ENCODE results near the gene TBL1X. TPM values are rescaled to one million over a fixed set of nuclear protein-coding genes. Genes with fewer than 3 reads are reported as not detected.
A peak's percentile ranks its signal among the peaks of the same experiment; 100 is the strongest.

The TBL1X gene
- total RNA-seq, 2 experiments from 2014 or later: 20.0 to 23.0 TPM

DNA sequence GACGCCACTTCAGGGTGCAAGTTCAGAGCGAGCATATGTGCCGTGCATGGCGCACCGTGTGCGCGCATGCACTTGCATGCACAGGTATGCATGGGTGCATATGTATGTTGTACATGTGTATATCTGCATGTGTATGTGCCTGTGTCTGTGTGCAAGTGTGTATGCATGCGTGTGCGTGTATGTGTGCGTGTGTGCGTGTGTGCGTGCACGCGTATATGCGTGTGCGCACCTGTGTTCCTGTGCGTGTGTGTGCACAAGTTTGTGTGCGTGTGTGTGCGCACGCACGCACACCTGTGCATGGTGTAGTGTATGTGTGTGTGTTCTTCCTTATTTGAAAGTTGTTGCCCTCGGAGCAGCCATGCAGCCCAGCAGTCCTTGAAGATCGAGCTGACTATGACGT is 224.0 kb downstream of the TBL1X start:
- ChIA-PET CTCF (no interaction called here), POLR2A (no interaction called here)
- Mint-ChIP-seq H3K4me1 (ENCODE audit: low read depth) (peaks cover 12% of the 10 kb centered on the region), H3K9me3 (ENCODE audit: insufficient read depth) (no peaks in the 10 kb centered on the region), H3K27me3 (ENCODE audit: low read depth) (no peaks in the 10 kb centered on the region), H3K27ac (no peak overlapping the region), H3K4me3 (no peak overlapping the region), H3K36me3 (ENCODE audit: low read depth) (peaks cover 24% of the 10 kb centered on the region)
- DNase-seq (no peak), ATAC-seq (no peak)

DNA sequence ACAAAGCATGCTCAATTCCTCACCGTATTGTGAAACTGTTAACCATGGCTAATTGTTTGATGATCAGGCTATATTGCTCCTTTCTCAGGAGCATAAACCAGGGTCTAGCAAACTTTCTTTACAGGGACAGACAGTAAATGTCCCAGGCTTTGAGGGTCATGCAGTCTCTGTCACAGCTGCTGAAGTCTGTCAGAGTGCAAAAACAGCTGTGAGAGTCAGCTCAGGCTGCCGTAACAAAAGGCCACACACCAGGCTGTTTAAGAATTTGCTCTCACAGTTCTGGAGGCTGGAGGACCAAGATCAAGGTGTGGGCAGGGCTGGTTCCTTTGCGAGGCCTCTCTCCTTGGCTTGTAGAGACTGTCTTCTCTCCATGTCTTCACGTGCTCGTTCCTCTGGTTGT is 225.2 kb downstream of the TBL1X start:
- H3K27ac Mint-ChIP-seq: no peak overlapping the region
- peaks cover 12% of the 10 kb centered on the region for H3K4me1 Mint-ChIP-seq (ENCODE audit: low read depth)
- H3K36me3 Mint-ChIP-seq (ENCODE audit: low read depth): peaks cover 23% of the 10 kb centered on the region
- H3K27me3 Mint-ChIP-seq (ENCODE audit: low read depth): no peaks in the 10 kb centered on the region
- POLR2A ChIA-PET: no interaction called here
- H3K9me3 Mint-ChIP-seq (ENCODE audit: insufficient read depth): no peaks in the 10 kb centered on the region
- ATAC-seq: no peak
- DNase-seq: no peak
- CTCF ChIA-PET: no interaction called here
- H3K4me3 Mint-ChIP-seq: no peak overlapping the region

DNA sequence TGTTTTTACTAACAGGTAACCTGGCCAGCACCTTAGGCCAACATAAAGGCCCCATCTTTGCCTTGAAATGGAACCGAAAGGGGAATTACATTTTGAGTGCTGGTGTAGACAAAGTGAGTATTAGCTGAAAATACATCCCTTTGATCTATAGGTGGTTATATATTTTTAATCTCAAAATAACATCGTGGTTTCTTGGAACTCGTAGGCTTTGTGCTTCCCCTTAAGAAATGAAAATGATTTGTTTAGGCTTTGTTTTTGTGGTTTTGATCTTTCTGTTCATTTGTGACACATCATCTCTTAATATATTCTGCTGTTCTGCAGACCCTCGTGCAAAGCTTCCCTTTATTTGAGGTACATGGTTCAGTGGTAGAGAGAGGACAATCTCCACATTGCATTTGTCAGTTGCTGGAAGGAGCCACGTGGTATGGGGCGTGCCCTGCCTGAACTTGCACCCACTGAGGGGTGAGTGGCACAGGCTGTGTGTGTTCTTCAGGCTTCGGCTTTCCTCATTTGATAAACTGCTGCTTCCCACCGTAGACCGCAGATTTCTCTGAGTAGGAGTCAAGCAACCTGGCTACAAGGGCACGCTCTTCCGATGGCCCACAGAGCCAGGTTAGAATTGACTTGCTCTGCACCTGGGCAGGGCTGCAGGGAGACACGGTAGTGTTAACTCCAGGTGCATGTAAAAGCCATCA is 228.6 kb downstream of the TBL1X start:
- Mint-ChIP-seq H3K27ac (no peak overlapping the region), H3K4me1 (ENCODE audit: low read depth) (peaks cover 12% of the 10 kb centered on the region), H3K4me3 (no peak overlapping the region), H3K36me3 (ENCODE audit: low read depth) (peaks cover 18% of the 10 kb centered on the region), H3K27me3 (ENCODE audit: low read depth) (no peaks in the 10 kb centered on the region), H3K9me3 (ENCODE audit: insufficient read depth) (no peaks in the 10 kb centered on the region)
- POLR2A ChIA-PET: no interaction called here
- DNase-seq (no peak), ATAC-seq (no peak)
- CTCF ChIA-PET: no interaction called here

DNA sequence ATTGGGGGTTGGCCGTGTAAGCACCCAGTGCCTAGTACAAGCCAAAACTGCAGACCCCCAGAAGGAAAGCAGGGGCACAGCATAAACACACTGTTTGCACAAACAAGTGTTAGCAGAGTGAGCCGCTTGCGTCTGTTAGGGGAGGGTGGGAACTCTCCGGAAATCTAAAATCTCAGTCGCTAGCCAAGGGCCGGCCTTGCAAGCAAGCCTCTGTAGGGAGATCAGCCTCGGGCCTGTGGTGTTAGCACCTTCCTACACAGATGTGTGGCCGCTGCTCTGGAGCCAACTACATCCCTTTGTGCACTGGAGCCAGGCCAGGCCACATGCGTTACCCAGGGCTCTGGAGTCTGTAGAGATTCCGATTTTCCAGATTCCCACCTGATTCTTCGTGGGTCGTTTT is 233.7 kb downstream of the TBL1X start:
- H3K9me3 Mint-ChIP-seq (ENCODE audit: insufficient read depth): no peaks in the 10 kb centered on the region
- ChIA-PET CTCF (no interaction called here), POLR2A (no interaction called here)
- DNase-seq (no peak), ATAC-seq (no peak)
- H3K4me3 Mint-ChIP-seq: no peak overlapping the region
- peaks cover 3% of the 10 kb centered on the region for H3K4me1 Mint-ChIP-seq (ENCODE audit: low read depth)
- no peak overlapping the region for H3K27ac Mint-ChIP-seq
- H3K27me3 Mint-ChIP-seq (ENCODE audit: low read depth): no peaks in the 10 kb centered on the region
- H3K36me3 Mint-ChIP-seq (ENCODE audit: low read depth): peaks cover 21% of the 10 kb centered on the region

DNA sequence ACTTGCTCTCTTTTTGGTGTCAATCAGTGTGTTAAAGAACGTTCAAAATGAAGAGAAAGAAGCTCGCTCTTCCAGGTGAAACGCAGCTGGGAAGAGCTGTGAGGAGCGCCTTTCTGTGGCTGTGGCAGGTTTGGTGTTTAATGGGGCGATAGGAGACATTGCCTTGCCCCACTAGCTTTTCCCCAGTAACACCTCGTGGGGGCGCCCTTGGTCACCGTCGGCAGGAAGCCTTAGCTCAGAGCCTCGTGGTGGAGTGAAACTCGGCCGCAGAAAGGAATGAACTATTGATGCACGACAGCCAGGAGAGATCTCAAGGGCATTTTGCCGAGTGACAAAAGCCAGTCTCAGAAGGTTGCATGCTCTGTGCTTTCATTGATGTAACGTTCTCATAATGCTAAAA is 235.7 kb downstream of the TBL1X start:
- CTCF ChIA-PET: no interaction called here
- H3K4me3 Mint-ChIP-seq: no peak overlapping the region
- H3K4me1 Mint-ChIP-seq (ENCODE audit: low read depth): no peaks in the 10 kb centered on the region
- no peaks in the 10 kb centered on the region for H3K9me3 Mint-ChIP-seq (ENCODE audit: insufficient read depth)
- ATAC-seq (no peak), DNase-seq (no peak)
- H3K27ac Mint-ChIP-seq: no peak overlapping the region
- H3K36me3 Mint-ChIP-seq (ENCODE audit: low read depth): peaks cover 27% of the 10 kb centered on the region
- POLR2A ChIA-PET: no interaction called here
- H3K27me3 Mint-ChIP-seq (ENCODE audit: low read depth): no peaks in the 10 kb centered on the region

DNA sequence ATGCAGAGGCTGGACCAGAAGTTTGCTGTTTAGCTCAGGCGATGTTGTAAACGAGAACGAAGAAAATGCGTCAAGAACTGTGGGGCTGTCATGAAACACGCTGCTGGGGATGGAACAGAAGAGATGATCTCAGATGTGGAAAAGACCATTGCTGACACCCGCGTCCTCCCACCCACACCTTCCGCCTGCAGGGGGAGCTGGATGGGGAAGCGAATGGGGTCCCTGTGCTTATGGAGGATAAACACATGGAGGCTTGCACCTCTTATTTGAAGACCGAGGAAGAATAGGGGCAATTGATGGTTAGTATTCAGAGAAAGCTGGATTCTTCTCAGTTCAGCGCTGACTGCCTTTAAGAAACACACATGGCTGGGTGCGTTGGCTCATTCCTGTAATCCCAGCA is 236.9 kb downstream of the TBL1X start:
- Mint-ChIP-seq H3K27ac (no peak overlapping the region), H3K4me1 (ENCODE audit: low read depth) (no peaks in the 10 kb centered on the region), H3K36me3 (ENCODE audit: low read depth) (peaks cover 30% of the 10 kb centered on the region), H3K27me3 (ENCODE audit: low read depth) (no peaks in the 10 kb centered on the region), H3K9me3 (ENCODE audit: insufficient read depth) (no peaks in the 10 kb centered on the region), H3K4me3 (no peak overlapping the region)
- DNase-seq (no peak), ATAC-seq (no peak)
- POLR2A ChIA-PET: interaction anchor here (0.6 kb wide), 1 partner anchor 717 kb away, joined by 3 read pairs; no protein-coding TSS in a partner anchor
- CTCF ChIA-PET: no interaction called here

DNA sequence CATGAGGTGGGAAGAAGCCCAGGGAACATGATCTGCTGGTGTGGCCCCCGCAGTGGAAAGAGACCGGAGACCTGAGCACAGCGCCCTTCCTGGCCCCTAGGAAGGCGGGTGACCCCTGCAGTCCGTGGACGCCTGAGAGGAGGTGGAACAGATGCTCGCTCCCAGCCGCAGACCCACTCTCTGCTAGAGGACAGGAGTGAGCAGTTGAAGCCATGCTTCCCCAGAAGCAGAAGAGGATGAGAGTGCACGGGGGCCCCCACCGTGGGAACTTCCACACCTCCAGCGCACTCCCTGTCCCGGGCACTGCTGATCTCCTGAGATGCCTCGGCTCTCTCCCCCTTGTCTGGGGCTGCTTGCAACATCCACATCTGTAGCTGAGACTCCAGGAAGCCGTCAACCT is 238.5 kb downstream of the TBL1X start:
- ChIA-PET POLR2A (no interaction called here), CTCF (no interaction called here)
- ATAC-seq: no peak
- Mint-ChIP-seq H3K9me3 (ENCODE audit: insufficient read depth) (no peaks in the 10 kb centered on the region), H3K4me1 (ENCODE audit: low read depth) (no peaks in the 10 kb centered on the region), H3K4me3 (no peak overlapping the region), H3K36me3 (ENCODE audit: low read depth) (peaks cover 30% of the 10 kb centered on the region), H3K27me3 (ENCODE audit: low read depth) (no peaks in the 10 kb centered on the region), H3K27ac (no peak overlapping the region)
- no peak for DNase-seq

DNA sequence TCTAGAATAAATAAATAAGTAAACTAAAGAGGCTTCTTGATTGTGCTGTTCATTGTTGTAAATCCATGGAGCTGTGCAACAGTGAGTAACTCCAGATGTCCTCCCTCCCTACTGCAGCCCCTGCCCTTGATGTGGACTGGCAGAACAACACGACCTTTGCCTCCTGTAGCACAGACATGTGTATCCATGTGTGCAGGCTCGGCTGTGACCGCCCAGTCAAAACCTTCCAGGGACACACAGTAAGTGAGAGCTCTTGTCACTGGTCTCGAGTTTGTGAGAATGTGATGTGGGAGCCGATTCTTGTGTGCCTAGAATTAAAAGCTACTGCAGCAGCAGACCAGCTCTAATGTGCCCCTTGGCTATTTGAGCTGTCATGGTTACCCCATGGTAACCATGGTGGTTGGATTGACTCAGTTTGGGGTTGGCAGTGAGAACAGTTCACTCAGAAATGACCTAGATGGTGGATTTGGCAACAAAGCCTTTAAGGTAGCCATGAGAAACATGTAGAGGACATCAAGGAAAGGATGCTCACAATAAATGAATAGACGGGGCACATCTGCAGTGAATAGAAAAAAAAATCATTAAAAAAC is 240.1 kb downstream of the TBL1X start:
- no peak for DNase-seq
- Mint-ChIP-seq H3K4me1 (ENCODE audit: low read depth) (peaks cover 8% of the 10 kb centered on the region), H3K4me3 (no peak overlapping the region), H3K27me3 (ENCODE audit: low read depth) (no peaks in the 10 kb centered on the region), H3K36me3 (ENCODE audit: low read depth) (peaks cover 33% of the 10 kb centered on the region), H3K9me3 (ENCODE audit: insufficient read depth) (no peaks in the 10 kb centered on the region), H3K27ac (no peak overlapping the region)
- ChIA-PET POLR2A (no interaction called here), CTCF (no interaction called here)
- ATAC-seq: no peak

DNA sequence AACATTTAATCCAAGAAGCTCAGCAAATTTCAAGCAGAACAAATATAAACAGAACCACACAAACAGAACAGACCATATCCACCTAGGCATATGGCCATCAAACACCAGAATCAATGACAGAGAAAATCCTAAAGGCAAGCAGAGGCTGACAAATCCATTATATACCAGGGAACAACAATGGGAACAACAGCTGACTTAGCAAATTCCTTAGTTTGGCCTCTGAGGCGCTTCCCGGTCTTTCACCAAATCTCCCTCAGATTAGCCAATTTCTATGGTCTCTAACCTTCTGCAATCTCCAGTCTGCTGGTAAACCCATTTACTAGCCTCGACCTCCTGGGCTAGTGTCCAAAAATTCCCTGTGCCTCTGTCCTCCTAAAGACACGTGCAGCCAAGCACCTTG is 241.6 kb downstream of the TBL1X start:
- CTCF ChIA-PET: no interaction called here
- Mint-ChIP-seq H3K4me1 (ENCODE audit: low read depth) (peaks cover 8% of the 10 kb centered on the region), H3K27ac (no peak overlapping the region), H3K9me3 (ENCODE audit: insufficient read depth) (no peaks in the 10 kb centered on the region), H3K36me3 (ENCODE audit: low read depth) (peaks cover 24% of the 10 kb centered on the region), H3K4me3 (no peak overlapping the region), H3K27me3 (ENCODE audit: low read depth) (no peaks in the 10 kb centered on the region)
- POLR2A ChIA-PET: no interaction called here
- DNase-seq (no peak), ATAC-seq (no peak)

DNA sequence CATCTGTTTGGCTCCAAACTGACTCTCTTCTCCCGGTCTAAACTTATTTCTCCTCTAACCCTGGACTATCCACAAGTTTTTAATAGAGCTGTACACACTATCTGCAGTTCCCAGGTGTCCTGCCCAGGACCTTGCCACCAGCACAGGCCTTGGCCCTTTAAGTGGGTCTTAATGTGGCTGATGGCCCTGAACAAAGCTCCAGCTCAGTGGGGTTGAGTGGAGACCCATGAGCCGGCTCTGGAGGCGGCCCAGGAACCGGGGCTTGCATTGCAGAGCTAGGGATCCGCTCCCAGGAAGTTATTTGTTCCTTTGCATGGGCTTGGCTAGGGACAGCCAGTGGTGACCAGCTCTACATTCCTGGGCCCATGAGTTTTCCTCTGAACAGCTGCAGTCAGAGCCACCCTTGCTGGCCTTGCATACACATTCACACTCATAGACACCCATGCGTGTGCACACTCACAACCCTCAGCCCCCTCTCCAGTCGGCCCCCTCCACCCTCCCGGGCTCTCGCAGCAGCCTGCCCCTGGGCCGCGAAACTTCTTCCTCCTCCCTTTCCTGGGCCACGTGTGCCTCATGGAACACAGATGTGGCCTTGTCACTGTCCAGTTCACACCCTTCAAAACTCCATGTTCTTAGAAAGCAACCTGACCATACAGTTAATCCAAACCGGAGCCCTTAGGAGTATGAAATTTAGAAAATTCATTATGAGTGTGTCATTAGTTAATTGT is 242.6 kb downstream of the TBL1X start:
- ChIA-PET POLR2A (no interaction called here), CTCF (interaction anchor here (1.1 kb wide), 1 partner anchor 889 kb away, joined by 4 read pairs; no protein-coding TSS in a partner anchor)
- DNase-seq: no peak
- Mint-ChIP-seq H3K4me3 (no peak overlapping the region), H3K27ac (no peak overlapping the region), H3K27me3 (ENCODE audit: low read depth) (no peaks in the 10 kb centered on the region), H3K4me1 (ENCODE audit: low read depth) (peaks cover 8% of the 10 kb centered on the region), H3K36me3 (ENCODE audit: low read depth) (peaks cover 21% of the 10 kb centered on the region), H3K9me3 (ENCODE audit: insufficient read depth) (no peaks in the 10 kb centered on the region)
- ATAC-seq: no peak

DNA sequence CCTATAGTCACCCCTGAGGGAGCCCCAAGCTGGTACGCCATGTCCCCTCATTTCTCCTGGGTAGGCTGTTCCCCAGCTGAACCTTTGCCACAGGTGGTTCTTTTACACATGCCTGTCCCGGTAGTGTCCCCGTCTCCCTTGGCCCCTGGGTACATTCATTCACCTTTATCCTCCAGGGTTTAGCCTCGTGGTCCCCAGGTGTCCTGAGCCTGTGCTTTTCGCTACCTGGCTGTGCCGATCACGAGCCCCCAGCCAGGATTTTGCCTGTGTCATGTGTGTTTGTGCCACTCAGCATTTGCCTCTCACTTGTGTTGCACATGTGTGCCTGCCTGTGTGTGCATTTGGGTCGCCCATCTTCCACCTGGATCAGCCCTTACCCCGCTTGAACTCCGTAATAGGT is 243.2 kb downstream of the TBL1X start:
- DNase-seq: no peak
- Mint-ChIP-seq H3K27me3 (ENCODE audit: low read depth) (no peaks in the 10 kb centered on the region), H3K4me1 (ENCODE audit: low read depth) (peaks cover 8% of the 10 kb centered on the region), H3K36me3 (ENCODE audit: low read depth) (peaks cover 23% of the 10 kb centered on the region), H3K9me3 (ENCODE audit: insufficient read depth) (no peaks in the 10 kb centered on the region), H3K4me3 (no peak overlapping the region), H3K27ac (no peak overlapping the region)
- no peak for ATAC-seq
- ChIA-PET CTCF (interaction anchor here (0.6 to 1.1 kb wide), 3 partner anchors 16 to 889 kb away, joined by 3 to 4 read pairs (median 3); no protein-coding TSS in a partner anchor), POLR2A (interaction anchor here (0.7 kb wide), 1 partner anchor 475 kb away, joined by 3 read pairs; no protein-coding TSS in a partner anchor)

DNA sequence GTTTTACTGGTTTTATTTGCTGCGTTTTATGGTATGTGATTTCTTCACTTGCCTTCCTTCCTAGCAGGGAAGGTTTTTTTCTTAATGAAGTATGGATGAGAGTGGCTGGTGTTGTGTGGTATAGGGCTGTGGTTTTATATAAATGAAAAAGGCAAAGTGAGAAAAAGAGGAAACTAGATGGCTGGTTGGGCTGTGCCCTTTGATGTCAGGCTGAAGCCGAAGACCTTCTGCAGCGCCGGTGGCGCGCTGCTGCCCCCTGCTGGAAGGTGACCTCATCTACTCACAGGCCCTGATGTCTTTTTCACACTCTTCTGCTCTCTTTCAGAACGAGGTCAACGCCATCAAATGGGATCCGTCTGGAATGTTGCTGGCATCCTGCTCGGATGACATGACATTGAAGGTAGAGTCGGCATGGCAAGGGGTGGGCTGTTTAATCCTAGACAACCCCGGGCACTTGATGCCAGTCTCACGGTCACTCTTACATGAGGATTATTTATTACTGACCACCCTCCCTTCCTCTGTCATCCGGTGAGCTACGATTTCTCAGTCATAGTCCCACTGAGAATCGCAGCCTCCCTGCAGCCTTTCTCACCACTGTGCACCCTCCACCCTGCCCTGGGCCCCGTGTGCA is 244.2 kb downstream of the TBL1X start:
- Mint-ChIP-seq H3K4me3 (no peak overlapping the region), H3K27ac (no peak overlapping the region), H3K4me1 (ENCODE audit: low read depth) (peaks cover 8% of the 10 kb centered on the region), H3K36me3 (ENCODE audit: low read depth) (peaks cover 23% of the 10 kb centered on the region), H3K27me3 (ENCODE audit: low read depth) (no peaks in the 10 kb centered on the region), H3K9me3 (ENCODE audit: insufficient read depth) (no peaks in the 10 kb centered on the region)
- peak; percentile 81 for DNase-seq
- ChIA-PET POLR2A (no interaction called here), CTCF (interaction anchor here (0.9 kb wide), 1 partner anchor 738 kb away, joined by 3 read pairs; no protein-coding TSS in a partner anchor)
- ATAC-seq: peak; percentile 90
